HG02642 (cell line): Measurements from ENCODE around the gene TANGO6.

Source experiments
- ATAC-seq: cut with Tn5 transposase; IDR thresholded peaks from one replicate; pipeline ENCODE4 v1.9.1; 2021; ENCODE audit warnings: mild to moderate bottlenecking; ENCODE audit not compliant: unreplicated experiment, poor library complexity

TANGO6 gene

DNA sequence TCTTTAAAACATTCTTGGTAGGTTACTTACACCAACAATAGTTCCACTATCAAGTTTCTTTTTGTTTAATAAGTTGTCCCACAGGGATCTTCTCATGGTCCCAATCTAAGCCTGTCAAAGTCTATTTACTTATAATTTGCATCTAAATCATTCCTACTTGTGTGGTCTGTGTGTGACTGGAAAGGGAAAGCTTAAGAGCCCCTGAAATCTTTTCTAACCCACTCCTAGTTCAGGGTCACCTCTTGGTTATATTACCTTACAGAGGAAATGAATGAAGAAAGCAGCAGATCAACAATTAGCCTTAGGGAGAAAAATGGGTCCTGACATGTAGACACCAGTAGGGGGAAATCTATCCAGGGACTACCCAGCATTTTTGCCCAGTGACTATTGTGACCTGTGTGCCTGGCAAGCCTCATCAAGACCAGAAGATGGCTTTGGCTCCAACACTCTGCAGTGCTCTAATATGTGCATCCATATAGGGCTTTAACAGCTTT, 151.7 kb downstream of the TANGO6 start:
- ATAC-seq: no peak

DNA sequence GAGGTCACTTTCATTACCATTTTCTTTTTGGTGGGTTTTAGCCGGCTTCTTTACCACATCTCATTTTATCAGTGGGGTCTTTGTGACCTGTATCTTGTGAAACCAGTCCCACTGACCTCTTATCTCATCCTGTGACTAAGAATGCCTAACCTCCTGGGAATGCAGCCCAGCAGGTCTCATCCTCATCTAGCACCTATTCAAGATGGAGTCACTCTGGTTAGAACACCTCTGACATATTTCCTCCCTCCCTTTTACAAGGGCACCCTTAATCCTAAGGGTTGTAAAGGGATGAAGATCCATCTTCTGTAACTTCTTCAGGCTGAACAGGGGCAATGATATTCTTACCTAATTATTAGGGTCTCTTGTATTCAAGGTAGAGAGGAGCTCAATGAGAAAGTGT, 154.2 kb downstream of the TANGO6 start:
- ATAC-seq: no peak

DNA sequence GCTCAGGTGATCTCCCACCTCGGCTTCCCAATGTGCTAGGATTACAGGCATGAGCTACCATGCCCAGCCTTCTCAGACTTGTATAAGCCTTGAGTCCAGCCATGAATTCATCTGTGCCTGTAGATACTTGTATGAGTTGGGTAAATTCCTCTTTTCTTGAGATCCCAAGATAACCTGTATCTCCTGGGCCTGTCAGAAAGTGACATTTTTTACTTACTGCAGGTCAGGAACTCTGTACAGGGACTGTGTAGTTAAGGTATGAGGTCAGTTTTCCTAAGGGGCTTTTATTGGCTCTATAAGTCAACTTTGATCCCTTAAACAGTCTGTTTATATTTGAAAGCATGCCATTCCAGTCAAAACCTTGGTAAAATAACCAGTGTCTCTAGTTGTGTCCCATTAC, 155.8 kb downstream of the TANGO6 start:
- ATAC-seq: no peak

DNA sequence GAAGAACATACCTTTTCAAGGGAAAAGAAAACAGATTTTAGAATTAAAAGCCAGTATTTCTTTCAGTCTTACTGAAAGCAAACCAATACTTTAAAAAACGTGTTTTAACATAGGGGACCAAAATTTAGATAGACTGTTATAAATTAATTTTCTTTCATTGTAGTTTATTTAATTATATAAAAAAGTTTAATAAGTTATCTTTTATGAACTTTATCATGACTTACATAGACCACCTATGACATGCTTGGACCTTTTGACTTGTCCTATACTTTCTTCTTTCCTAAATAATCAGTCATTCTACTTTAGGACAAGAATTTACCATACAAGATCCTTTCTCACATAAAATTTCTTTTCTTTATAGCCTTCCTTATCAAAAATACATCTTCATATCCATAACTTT, 160.2 kb downstream of the TANGO6 start:
- ATAC-seq: no peak

DNA sequence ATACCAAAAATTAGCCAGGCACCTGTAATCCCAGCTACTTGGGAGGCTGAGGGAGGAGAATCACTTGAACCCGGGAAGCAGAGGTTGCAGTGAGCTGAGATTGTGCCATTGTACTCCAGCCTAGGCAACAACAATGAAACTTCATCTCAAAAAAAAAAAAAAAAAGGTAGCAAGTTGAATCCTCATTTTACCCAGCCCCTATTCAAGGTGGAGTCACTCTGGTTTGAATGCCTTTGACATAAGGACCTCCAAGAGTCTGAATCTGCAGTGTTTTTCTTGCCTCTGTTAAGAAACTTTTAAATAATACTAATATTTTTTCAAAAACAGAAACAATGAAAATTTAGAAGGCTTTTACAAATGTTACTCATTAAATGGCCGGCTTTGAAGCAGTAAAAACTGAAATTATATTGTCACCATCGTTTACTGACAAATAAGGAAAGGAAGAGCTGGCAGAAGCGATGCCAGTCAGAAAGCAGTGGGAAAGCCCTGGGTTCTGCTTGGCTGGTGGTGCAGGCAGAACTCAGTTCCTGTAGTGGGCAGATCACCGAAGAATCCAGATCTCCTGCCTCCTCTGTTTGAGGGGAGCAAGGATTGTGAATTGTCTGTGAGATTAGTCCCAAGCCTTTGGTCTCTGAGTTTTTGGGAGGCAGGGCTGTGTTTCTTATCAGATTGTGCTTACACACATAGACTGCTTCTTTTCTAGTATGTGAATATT, 162.5 kb downstream of the TANGO6 start:
- ATAC-seq: no peak

DNA sequence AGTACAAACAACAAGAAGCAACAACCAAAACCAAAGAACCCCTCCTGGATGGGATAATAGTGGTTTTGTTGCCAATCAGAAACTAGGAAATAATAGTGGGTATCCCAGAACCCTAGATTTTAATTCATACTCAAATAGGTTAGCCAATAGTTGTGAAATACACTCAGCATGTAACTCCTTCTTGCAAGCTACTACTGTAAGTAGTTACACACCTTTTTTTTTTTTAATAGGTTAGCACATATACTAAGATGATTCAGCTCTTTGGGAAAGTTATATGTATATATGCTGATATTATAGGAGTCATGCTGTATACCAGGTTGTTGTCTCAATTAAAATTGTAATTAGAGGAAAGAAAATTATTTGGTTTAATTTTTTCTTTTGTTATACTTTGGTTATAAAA, 169.6 kb downstream of the TANGO6 start:
- no peak for ATAC-seq

DNA sequence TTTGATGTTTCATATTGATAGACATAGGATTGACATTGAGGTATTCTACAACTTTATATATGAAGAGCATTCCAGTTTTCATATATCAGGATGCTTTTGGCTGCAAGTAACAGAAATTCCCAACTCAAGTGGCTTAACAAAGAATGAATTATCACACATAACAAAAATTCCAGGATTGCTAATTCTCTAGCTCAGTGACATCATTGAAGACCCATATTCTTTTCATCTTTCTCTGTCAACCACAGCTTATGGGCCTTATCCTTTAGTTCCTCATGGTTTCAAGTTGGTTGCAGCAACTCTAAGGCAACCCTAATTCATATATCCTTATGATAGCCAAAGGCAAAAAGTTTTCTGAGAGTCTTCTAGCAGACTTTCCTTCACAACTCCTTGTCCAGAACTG, 170.7 kb downstream of the TANGO6 start:
- ATAC-seq: no peak

DNA sequence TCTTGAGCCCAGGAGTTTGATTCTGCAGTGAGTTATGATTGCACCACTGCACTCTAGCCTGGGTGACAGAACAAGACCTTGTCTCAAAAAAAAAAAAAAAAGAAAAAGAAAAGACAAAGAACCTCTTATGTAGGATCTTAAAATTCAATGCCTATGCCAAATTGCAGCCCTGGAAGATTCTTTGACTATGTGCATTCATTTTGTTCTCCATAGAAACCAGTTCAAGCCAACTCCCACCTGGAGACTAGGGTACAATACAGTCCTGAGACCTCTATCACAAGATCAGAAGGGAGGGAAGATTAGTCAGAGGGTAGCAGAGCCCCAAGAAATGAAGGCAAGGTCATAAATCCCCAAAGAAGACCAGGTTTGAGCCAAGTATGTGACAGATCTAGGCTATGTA, 171.5 kb downstream of the TANGO6 start:
- no peak for ATAC-seq

DNA sequence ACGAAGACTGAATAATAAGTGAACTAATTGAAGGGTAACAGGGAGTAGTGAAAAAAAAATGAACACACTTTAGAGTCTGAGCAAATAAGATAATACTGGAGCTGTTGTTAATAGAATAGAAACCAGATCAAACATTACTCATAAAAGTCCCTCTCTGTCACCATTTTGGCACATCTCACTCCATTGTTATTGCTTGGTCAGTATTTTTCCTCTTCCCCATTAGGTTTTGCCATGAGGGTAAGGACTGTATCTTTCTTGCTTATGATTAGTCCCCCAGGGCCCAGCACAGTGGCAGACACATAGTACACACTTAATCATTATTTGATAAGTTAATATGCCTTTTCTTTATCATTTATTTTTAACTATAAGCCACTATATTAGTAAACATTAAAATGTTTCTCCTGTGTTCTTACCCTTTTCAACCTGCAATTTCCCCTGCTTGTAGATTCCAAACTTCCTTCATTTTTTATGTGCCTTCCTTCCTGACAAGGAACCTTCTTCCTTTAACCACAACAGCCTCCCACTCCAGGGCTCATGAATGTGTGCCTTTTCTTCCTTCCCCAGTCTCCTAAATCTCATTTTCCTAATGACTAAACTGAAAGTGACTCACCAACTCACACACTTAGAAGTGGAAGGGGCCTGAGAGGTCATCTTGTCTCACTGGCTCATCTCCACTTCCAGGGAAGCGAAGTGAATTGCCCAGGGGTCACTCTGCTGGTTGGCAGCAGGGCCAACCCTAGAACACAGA, 173.9 kb downstream of the TANGO6 start:
- no peak for ATAC-seq

DNA sequence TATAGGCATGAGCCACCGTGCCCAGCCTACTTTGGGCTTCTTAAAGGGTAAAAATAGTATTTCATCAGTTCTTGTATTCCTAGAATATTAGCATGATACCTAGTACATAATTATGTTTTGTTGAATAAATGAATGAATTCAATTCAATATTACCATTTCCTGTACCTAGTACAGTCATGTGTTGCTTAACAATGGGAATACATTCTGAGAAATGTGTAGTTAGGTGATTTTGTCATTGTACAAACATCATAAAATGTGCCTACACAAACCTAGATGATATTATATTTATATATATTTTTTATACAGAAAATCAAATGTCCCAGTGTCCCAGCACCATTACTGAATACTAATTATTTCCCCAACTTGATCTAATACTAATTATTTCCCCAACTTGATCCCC, 176.5 kb downstream of the TANGO6 start:
- ATAC-seq: no peak

DNA sequence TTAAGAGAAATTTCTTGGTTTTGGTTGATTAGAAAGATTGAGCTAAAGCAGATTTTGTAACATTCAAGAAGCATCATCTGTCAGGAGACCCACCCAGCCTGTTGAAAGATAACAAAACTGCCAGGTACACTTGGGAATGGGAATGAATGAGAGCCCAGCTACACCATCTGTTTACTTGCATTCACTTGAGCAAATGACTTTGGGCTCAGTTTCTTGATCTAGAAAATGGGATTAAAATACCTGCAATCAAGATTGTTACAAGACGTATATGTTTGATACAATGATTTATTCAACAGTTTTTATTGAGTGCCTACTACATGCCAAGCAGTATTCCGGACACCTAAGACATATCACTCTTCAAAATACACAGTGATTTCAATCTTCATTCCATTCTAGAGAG, 185.8 kb downstream of the TANGO6 start:
- ATAC-seq: no peak

DNA sequence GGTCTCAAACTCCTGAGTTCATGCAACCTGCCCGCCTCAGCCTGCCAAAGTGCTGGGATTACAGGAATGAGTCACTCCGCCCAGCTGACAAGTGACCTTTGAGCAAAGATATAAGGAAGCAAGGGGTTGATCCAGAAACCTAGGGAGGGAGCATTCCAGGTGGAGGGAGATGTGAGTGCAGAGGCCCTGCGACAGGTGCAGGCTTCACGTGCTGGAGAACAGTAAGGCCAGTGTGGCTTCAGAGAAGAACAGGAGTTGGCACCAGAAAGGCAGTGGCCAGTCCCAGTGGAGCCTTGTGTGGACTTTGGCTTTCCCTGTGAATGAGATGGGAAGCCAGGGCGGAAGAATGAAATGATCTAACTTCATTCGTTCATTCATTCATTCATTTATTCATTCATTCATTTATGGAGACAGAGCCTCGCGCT, 188.6 kb downstream of the TANGO6 start:
- ATAC-seq: no peak

DNA sequence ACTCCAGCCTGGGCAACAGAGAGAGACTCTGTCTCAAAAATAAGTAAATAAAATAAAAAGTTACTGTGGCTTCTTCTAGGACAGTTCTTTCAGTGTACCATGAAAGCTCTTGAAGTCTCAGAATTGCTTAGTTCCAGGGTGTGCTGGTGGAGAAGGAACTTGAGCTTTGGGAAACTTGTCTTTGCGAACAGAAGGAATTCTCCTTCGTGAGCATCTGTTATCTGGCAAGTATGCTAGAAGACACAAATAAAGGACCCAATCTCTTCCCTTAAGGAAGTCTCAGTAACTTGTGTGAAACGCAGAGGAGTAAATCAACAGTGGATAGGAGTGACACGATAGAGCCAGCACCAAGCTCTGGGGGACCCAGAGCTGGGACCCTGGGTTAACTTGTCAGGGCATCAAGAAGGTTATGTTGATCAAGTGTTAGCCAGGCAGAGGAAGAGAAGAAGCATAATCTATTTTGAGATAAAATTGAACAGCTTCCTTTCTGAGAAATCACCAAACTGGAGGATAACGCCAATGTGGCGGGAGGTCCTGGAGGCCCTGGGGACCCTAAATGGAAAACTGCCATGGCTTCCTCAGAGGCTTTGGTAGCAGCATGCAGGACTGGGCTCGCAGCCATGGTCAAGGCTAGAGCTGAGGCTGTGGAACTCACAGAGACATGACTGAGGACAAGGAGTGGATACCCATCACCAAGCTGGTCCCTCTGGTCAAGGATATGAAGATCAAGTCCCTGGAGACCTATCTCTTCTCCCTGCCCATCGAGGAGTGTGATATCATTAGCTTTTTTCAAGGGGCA, 190.0 kb downstream of the TANGO6 start:
- no peak for ATAC-seq

DNA sequence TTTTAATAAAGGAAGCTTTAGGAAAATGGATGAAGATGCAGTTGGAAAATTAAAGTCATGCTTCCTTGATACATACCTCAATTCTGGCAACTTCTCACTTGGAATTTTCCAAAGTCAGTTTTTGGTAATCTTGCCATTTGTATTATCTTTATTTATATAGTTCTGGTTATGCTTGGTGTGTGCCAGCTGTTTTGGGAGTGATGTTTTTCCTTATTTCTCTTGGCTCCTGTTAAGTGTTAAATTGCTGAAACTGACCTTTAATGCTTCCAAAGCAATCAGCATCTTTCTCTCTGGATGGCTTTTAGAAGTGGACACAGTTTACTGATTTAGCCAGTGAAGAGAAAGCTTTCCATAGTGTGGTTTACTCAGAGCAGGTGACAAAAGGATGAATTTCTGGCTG, 192.0 kb downstream of the TANGO6 start:
- ATAC-seq: no peak

DNA sequence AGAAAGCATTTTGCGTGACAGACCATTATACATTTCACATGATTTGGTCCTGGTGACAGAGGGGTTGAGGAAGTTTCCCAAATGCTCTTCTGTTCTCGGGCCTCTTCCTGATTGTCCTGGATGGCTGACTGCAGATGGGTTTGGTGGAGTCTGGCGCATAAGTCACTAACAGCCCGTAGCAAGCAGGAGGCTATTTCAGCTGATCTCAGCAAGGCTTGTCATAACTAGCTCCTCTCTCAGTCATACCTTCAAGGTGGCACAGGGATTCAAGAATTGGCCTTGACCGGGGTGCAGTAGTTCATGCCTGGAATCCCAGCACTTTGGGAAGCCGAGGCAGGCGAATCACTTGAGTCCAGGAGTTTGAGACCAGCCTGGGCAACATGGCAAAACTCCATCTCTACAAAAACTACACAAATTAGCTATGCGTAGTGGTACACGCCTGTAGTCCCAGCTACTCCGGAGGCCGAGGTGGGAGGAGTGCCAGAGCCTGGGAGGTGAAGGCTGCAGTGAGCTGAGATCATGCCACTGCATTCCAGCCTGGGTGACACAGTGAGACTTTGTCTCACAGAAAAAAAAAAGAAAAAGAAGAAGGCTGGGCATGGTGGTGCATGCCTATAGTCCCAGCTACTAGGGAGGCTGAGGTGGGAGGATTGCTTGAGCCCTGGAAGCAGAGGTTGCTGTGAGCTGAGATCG, 193.2 kb downstream of the TANGO6 start:
- no peak for ATAC-seq

DNA sequence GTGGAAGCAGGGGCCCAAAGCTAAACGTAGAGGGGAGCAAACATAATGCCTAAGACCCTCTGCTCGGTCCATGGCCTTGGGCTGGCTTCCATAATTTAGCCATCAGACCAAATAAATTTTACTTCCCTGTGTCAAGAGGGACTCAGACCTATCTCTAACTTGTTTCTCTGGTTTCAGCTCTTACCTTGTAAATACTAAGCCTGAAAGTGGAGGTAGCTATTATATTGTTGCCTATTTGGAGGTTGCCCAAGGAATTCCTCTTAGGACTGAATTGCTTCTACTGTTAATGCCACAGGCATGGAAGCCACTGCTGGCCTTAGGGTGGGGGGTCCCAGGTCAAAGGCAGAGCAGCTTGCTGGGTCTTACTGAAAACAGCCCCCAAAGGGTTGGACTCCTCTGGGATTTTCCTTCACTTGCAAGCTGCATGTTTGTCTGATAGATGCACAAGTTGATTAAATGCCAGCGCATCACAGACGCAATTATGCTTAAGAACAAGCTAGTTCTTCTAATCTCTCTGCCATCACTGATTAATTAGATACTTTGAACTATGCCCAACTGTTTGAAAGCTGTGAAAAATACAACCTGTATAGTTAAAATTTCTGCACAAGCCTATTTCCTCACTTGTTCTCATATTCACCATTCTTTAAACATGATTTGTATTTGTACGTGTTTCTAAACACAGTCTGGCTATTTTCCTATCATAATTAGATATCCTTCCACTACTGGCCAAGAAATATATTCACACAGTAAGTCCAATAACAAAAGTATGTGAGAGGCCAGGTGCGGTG, 194.2 kb downstream of the TANGO6 start:
- no peak for ATAC-seq

DNA sequence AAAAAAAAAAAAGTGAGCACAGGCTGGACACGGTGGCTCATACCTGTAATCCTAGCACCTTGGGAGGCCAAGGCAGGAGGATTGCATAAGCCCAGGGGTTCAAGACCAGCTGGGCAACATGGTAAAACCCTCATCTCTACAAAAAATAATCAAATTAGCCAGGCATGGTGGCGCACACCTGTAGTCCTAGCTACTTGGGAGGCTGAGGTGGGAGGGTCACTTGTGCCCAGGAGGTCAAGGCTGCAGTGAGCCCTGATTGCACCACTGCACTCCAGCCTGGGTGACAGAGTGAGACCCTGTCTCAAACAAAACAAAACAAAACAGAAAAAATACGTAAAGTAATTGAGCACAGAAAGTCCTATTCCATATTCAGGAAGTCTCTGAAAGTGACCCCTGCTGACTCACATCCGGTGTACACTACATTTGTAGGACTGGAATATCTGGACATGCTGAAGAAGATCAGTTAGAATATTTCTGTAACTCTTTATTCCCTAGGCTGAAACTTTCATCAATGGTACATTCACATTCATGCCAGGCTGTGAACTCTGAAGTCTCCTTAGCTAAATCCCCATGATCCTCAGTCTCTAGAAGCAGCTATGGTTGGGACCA, 196.1 kb downstream of the TANGO6 start:
- no peak for ATAC-seq

DNA sequence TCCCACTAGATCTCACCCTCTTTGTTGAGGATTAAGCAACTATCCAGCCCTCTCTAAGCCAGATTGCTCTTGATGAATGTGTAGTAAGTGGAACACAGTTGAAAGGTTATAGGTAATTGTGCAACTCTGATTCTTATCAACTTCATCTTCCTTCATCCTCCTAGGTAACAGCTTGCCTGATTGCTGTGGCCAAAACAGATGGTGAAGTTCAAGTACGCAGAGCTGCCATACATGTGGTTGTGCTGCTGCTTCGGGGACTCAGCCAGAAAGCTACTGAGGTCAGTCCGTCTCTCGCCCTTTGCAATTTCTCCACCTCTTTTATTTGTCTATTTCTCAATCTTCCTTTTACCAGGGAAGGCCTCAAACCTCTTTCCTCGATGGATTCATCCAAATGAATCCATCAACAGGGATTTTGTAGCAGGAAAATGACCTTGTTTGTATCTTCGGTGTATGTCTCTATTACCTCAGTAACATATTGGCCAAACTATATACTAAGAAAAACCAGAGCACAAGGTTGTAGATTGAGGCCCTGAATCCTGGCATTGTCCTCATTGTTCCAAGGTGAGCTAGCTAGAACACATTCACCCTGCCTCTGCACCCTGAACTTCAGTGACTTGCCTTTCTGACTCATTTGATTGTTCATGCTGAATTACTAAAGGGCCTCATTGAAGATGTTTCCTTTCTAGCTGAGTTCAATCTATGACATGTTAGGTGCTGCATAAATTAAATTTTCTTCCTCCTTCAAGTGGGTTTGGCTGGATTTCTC, 197.0 kb downstream of the TANGO6 start:
- no peak for ATAC-seq
